GM20000 (cell line): ENCODE measurements around the gene NETO2.

ENCODE experiments used
- DNase-seq: peaks from one replicate; pipeline ENCODE4 v3.0.0; 2012; ENCODE audit warnings: low spot score
- CTCF ChIP-seq: IDR thresholded peaks from 2 replicates; pipeline ENCODE4 v1.5.1; 2012; ENCODE audit warnings: mild to moderate bottlenecking, control low read depth; ENCODE audit errors: extremely low read depth, missing control alignments

NETO2 gene

GRCh38 chr16:47055136-47055885, 88.4 kb downstream of the NETO2 start:
- TF ChIP-seq CTCF, result no peak
- no peak for DNase-seq

GRCh38 chr16:47054306-47054705, 89.4 kb downstream of the NETO2 start:
- DNase-seq, result no peak
- no peak for TF ChIP-seq CTCF

- DNase-seq, result no peak
- no peak for TF ChIP-seq CTCF
Observed at GRCh38 chr16:47053895-47054294, 89.8 kb downstream of the NETO2 start.

GRCh38 chr16:47052666-47053640, 90.8 kb downstream of the NETO2 start:
- TF ChIP-seq CTCF, result no peak
- DNase-seq, result no peak

- DNase-seq, result no peak
- TF ChIP-seq CTCF, result no peak
Observed at GRCh38 chr16:47051031-47051430, 92.7 kb downstream of the NETO2 start.

GRCh38 chr16:47049901-47050583, 93.7 kb downstream of the NETO2 start:
- TF ChIP-seq CTCF, result no peak
- DNase-seq, result no peak
